SH-SY5Y (cell line): ENCODE data around the gene GAN.

Experiments
- GATA2 ChIP-seq: IDR thresholded peaks from 2 replicates; pipeline ENCODE4 v1.6.1; 2011; ENCODE audit warnings: mild to moderate bottlenecking, low read depth, low read length
- GATA3 ChIP-seq: IDR thresholded peaks from 2 replicates; pipeline ENCODE4 v1.6.1; 2011; ENCODE audit warnings: low read depth, mild to moderate bottlenecking, low read length, moderate library complexity

DNA sequence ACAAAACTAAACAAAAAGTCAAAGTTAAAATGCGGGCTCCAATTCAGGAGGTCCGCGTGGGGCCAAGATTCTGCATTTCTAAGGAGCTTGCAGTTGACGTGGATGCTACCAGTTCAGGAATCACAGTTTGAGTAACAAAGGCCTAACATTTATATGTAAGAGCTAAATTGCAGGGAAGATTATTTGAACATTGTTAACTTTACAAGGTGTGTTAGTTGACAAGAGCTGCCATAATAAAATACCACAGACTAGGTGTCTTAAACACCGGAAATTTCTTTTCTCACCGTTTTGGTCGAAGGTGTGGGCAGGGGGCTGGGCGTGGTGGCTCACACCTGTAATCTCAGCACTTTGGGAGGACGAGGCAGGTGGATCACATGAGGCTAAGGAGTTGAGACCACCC, 105.0 kb downstream of the GAN start:
- no peak for TF ChIP-seq GATA2
- no peak for TF ChIP-seq GATA3
